Gastrocnemius medialis (tissue), 4 donors: ENCODE results near the gene SLC35F2. TPM values are rescaled to one million over a fixed set of nuclear protein-coding genes. Genes with fewer than 3 reads are reported as not detected.
"Not testable (repeated sequence)": the region's sequence is repeated elsewhere in the genome, so short reads cannot be mapped to it uniquely, and the experiment has no call there.

Experiments used
- ATAC-seq, 2 donors: fragments of 150-250 bp; one replicate each; pipeline ENCODE4 v1.9.1; 2016
- DNase-seq, 2 donors: peaks; one replicate each; pipeline ENCODE4 v3.0.0-alpha.2; 2019
- H3K27ac ChIP-seq, 4 donors: fragments of 200-600 bp; sonication (generic); 1 replicate in 1 of 4; 2 replicates in 3 of 4; pipeline ENCODE4 v1.5.1; 2016 to 2018; ENCODE audit warnings: mild to moderate bottlenecking in 2 of 4, moderate library complexity in 1 of 4
- H3K27me3 ChIP-seq, 3 donors: fragments of 200-600 bp; sonication (generic) in 2 of 3; 1 replicate in 1 of 3; 2 replicates in 2 of 3; pipeline versions ENCODE4 v1.5.1 to v1.6.0; 2016 to 2019; ENCODE audit warnings: mild to moderate bottlenecking in 1 of 3, moderate library complexity in 1 of 3
- H3K36me3 ChIP-seq, 2 donors: fragments of 200-600 bp; sonication (generic) in 1 of 2; one replicate each; pipeline ENCODE4 v1.5.1; 2017 to 2018
- H3K4me1 ChIP-seq, 2 donors: fragments of 200-600 bp; sonication (generic) in 1 of 2; one replicate each; pipeline ENCODE4 v1.5.1; 2016 to 2017; ENCODE audit warnings: mild to moderate bottlenecking in 2 of 2
- H3K4me3 ChIP-seq, 4 donors: fragments of 200-600 bp; sonication (generic) in 3 of 4; 1 replicate in 1 of 4; 2 replicates in 3 of 4; pipeline ENCODE4 v1.5.1; 2016 to 2019; ENCODE audit warnings: mild to moderate bottlenecking in 2 of 4
- H3K9me3 ChIP-seq, 3 donors: fragments of 200-600 bp; sonication (generic) in 2 of 3; 1 replicate in 1 of 3; 2 replicates in 2 of 3; pipeline ENCODE4 v1.5.1; 2016 to 2019
- CTCF ChIP-seq, 5 experiments: fragments of 450-650 bp in 3 of 5; fragments of 200-600 bp in 2 of 5; sonication (generic) in 2 of 5; IDR thresholded peaks in 4 of 5; conservative IDR thresholded peaks in 1 of 5; 1 replicate in 4 of 5; 2 replicates in 1 of 5; pipeline ENCODE4 v1.5.1; 2016 to 2019; ENCODE audit warnings: antibody characterized with exemption in 5 of 5, mild to moderate bottlenecking in 3 of 5, moderate library complexity in 3 of 5
- POLR2A ChIP-seq, 2 donors: fragments of 450-650 bp; IDR thresholded peaks; one replicate each; pipeline ENCODE4 v1.6.1; 2017; ENCODE audit warnings: antibody characterized with exemption in 2 of 2, mild to moderate bottlenecking in 2 of 2, moderate library complexity in 2 of 2
- in situ Hi-C, 4 donors: fragments of 200-750 bp; cut with MboI; loops; one replicate each; pipeline versions ENCODE4 v1.15.0 to v1.8.0; 2017; ENCODE audit warnings: low sequenced_read_pairs in 4 of 4
- intact Hi-C: fragments of 100-400 bp; cut with DNase I; formaldehyde crosslinking; loops from one replicate; pipeline ENCODE4 v1.15.1; 2023; ENCODE audit warnings: low total_unique reads
- total RNA-seq, 4 donors: library from RNA; depleted of rRNA; stranded (reverse); fragments of >200 nt; gene quantifications; one replicate each; pipeline versions ENCODE4 v1.1.0 to v1.2.3, GENCODE V29; 2016

SLC35F2 gene
- total RNA-seq, 4 donors from 2014 or later: 1.3 to 5.4 (median 1.7) TPM

- ATAC-seq: no peak
- H3K27me3 ChIP-seq: no peaks in the 10 kb centered on the region
- H3K36me3 ChIP-seq: no peaks in the 10 kb centered on the region
- no peak overlapping the region for H3K4me3 ChIP-seq
- H3K9me3 ChIP-seq: no peaks in the 10 kb centered on the region
- in situ Hi-C loops (no loop called here), intact Hi-C loops (no loop called here)
- TF ChIP-seq POLR2A (IDR thresholded peaks at IDR 0.05): no peak
- TF ChIP-seq CTCF (IDR thresholded peaks at IDR 0.05 in 4 of 5, conservative IDR thresholded peaks at IDR 0.05 in 1 of 5): no peak
- peaks cover 3 to 5% of the 10 kb centered on the region in 2 donors for H3K4me1 ChIP-seq
- no peak for DNase-seq
- H3K27ac ChIP-seq: no peak overlapping the region
Observed at GRCh38 chr11:107842412-107843100, 16.0 kb downstream of the SLC35F2 start.

GRCh38 chr11:107840129-107840484 lies 18.5 kb downstream of the SLC35F2 start:
- Histone ChIP-seq H3K27ac (peak overlapping the region; percentile 21 to 77 (median 76)), H3K4me3 (peak overlapping the region in 1 of 4 donors; percentile 6), H3K9me3 (no peaks in the 10 kb centered on the region), H3K4me1 (peaks cover 3 to 5% of the 10 kb centered on the region in 2 donors), H3K27me3 (no peaks in the 10 kb centered on the region), H3K36me3 (no peaks in the 10 kb centered on the region)
- intact Hi-C loops: loop anchor here (2.0 kb wide), 1 partner anchor 19 kb away; the partner anchor contains the start of gene SLC35F2
- DNase-seq (peak; percentile 10 to 28), ATAC-seq (peak; percentile 42 to 47)
- no peak for TF ChIP-seq POLR2A (IDR thresholded peaks at IDR 0.05)
- in situ Hi-C loops: no loop called here

GRCh38 chr11:107836851-107837250 lies 21.7 kb downstream of the SLC35F2 start:
- ATAC-seq (no peak), DNase-seq (no peak)
- no peaks in the 10 kb centered on the region for H3K36me3 ChIP-seq
- in situ Hi-C loops (no loop called here), intact Hi-C loops (no loop called here)
- H3K27me3 ChIP-seq: no peaks in the 10 kb centered on the region
- TF ChIP-seq POLR2A (IDR thresholded peaks at IDR 0.05) (no peak), CTCF (IDR thresholded peaks at IDR 0.05 in 4 of 5, conservative IDR thresholded peaks at IDR 0.05 in 1 of 5) (no peak)
- H3K27ac ChIP-seq: no peak overlapping the region
- H3K4me3 ChIP-seq: no peak overlapping the region
- H3K9me3 ChIP-seq: no peaks in the 10 kb centered on the region
- peaks cover 3 to 5% of the 10 kb centered on the region in 2 donors for H3K4me1 ChIP-seq

GRCh38 chr11:107834995-107835394 lies 23.6 kb downstream of the SLC35F2 start:
- ATAC-seq: no peak
- H3K4me3 ChIP-seq: no peak overlapping the region
- DNase-seq: no peak
- H3K36me3 ChIP-seq: no peaks in the 10 kb centered on the region
- intact Hi-C loops: no loop called here
- no peak for TF ChIP-seq CTCF (IDR thresholded peaks at IDR 0.05 in 4 of 5, conservative IDR thresholded peaks at IDR 0.05 in 1 of 5)
- TF ChIP-seq POLR2A (IDR thresholded peaks at IDR 0.05): no peak
- no peaks in the 10 kb centered on the region for H3K27me3 ChIP-seq
- H3K9me3 ChIP-seq: no peaks in the 10 kb centered on the region
- in situ Hi-C loops: no loop called here
- H3K4me1 ChIP-seq: peaks cover 0 to 1% of the 10 kb centered on the region in 2 donors
- no peak overlapping the region for H3K27ac ChIP-seq

- H3K9me3 ChIP-seq, H3K27me3 ChIP-seq, ATAC-seq, intact Hi-C loops, H3K4me1 ChIP-seq, in situ Hi-C loops, H3K4me3 ChIP-seq, DNase-seq, H3K36me3 ChIP-seq, H3K27ac ChIP-seq: not testable (repeated sequence)
Observed at GRCh38 chr11:107833926-107834325, 24.7 kb downstream of the SLC35F2 start.
